OCI-LY3 (cell line): ENCODE results near the gene KCTD2.
A peak's percentile ranks its signal among the peaks of the same experiment; 100 is the strongest.
"Not testable (repeated sequence)": the region's sequence is repeated elsewhere in the genome, so short reads cannot be mapped to it uniquely, and the experiment has no call there.

ENCODE experiments used
- H2AFZ ChIP-seq: fragments of 200-600, 300-600 bp; shearing (Covaris generic); 2 replicates; pipeline ENCODE4 v1.6.0; 2014; ENCODE audit warnings: antibody characterized with exemption, low read depth, low read length
- H3K27ac ChIP-seq: fragments of 200-600, 300-600 bp; sonication (generic); 2 replicates; pipeline ENCODE4 v1.5.1; 2014; ENCODE audit warnings: mild to moderate bottlenecking, low read length, moderate library complexity, mixed read lengths
- H3K27me3 ChIP-seq: fragments of 200-600, 300-600 bp; sonication (generic); 2 replicates; pipeline ENCODE4 v1.6.1; 2014; ENCODE audit warnings: low read depth, low read length, mixed read lengths
- H3K36me3 ChIP-seq: fragments of 200-600, 300-600 bp; sonication (generic); replicated peaks from 2 replicates; pipeline ENCODE3; 2014; ENCODE audit warnings: low read depth, low read length, mixed read lengths
- H3K4me1 ChIP-seq: fragments of 300-600, 200-600 bp; sonication (generic); 2 replicates; pipeline ENCODE4 v1.6.1; 2014; ENCODE audit warnings: low read length, mixed read lengths
- H3K4me2 ChIP-seq: fragments of 200-600, 300-600 bp; sonication (generic); 2 replicates; pipeline ENCODE4 v1.6.1; 2014; ENCODE audit warnings: low read length, mixed read lengths
- H3K4me3 ChIP-seq: fragments of 300-600, 200-600 bp; sonication (generic); 2 replicates; pipeline ENCODE4 v1.5.1; 2014; ENCODE audit warnings: antibody characterized with exemption, mild to moderate bottlenecking, low read length, moderate library complexity
- H3K79me2 ChIP-seq: fragments of 300-600, 200-600 bp; shearing (Covaris generic); 2 replicates; pipeline ENCODE4 v1.6.1; 2014; ENCODE audit warnings: mild to moderate bottlenecking, low read length, mixed read lengths
- H3K9ac ChIP-seq: fragments of 300-600, 200-600 bp; shearing (Covaris generic); 2 replicates; pipeline ENCODE4 v1.6.0; 2014; ENCODE audit warnings: mild to moderate bottlenecking, low read length, moderate library complexity
- H3K9me3 ChIP-seq: fragments of 200-600, 300-600 bp; shearing (Covaris generic); 2 replicates; pipeline ENCODE4 v1.6.1; 2014; ENCODE audit warnings: low read length, mixed read lengths; ENCODE audit not compliant: insufficient read depth
- H4K20me1 ChIP-seq: fragments of 200-600, 300-600 bp; sonication (generic); 2 replicates; pipeline ENCODE4 v1.6.1; 2016; ENCODE audit warnings: low read length, mixed read lengths; ENCODE audit not compliant: insufficient read depth
- CTCF ChIP-seq: fragments of 200-600, 300-600 bp; sonication (generic); IDR thresholded peaks from 2 replicates; pipeline ENCODE4 v1.5.1; 2014; ENCODE audit warnings: antibody characterized with exemption, low read length, low read depth
- EZH2phosphoT487 ChIP-seq: fragments of 200-600 bp; shearing (Covaris generic); IDR thresholded peaks from 2 replicates; pipeline ENCODE4 v1.6.1; 2018; ENCODE audit warnings: antibody characterized with exemption, mixed run types, low read depth

The KCTD2 gene

GRCh38 chr17:75065562-75066151, 18.6 kb downstream of the KCTD2 start:
- no peak for TF ChIP-seq CTCF
- no peak for TF ChIP-seq EZH2phosphoT487
- Histone ChIP-seq H3K27ac (no peak overlapping the region), H3K9ac (no peak overlapping the region), H3K4me3 (no peak overlapping the region), H3K9me3 (no peaks in the 10 kb centered on the region), H4K20me1 (no peaks in the 10 kb centered on the region), H2AFZ (no peak overlapping the region), H3K4me1 (no peaks in the 10 kb centered on the region), H3K79me2 (no peaks in the 10 kb centered on the region), H3K36me3 (peaks cover 8% of the 10 kb centered on the region), H3K4me2 (no peak overlapping the region), H3K27me3 (no peaks in the 10 kb centered on the region)

- TF ChIP-seq CTCF (no peak), EZH2phosphoT487 (no peak)
- H3K27ac ChIP-seq: no peak overlapping the region
- no peak overlapping the region for H2AFZ ChIP-seq
- peaks cover 5% of the 10 kb centered on the region for H3K36me3 ChIP-seq
- H3K9ac ChIP-seq: no peak overlapping the region
- no peaks in the 10 kb centered on the region for H3K79me2 ChIP-seq
- H4K20me1 ChIP-seq: no peaks in the 10 kb centered on the region
- H3K4me1 ChIP-seq: no peaks in the 10 kb centered on the region
- no peaks in the 10 kb centered on the region for H3K9me3 ChIP-seq
- H3K4me2 ChIP-seq: no peak overlapping the region
- H3K27me3 ChIP-seq: no peaks in the 10 kb centered on the region
- no peak overlapping the region for H3K4me3 ChIP-seq
Observed at GRCh38 chr17:75067856-75068255, 20.8 kb downstream of the KCTD2 start.

DNA sequence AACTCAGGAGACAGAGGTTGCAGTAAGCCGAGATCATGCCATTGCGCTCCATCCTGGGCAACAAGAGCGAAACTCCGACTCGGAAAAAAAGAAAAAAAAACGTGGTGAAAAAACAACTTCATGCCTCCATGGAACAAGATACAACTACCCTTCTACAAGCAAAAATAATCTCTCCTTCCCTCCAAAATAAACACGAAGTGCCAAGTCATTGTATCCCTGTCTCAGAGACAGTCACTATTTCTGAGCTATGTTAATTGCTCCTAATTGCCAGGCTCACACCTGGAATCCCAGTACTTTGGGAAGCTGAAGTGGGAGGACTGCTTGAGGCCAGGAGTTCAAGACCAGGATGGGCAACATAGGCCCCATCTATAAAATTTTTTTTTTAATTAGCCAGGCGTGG, 21.7 kb downstream of the KCTD2 start:
- no peak overlapping the region for H3K9ac ChIP-seq
- no peaks in the 10 kb centered on the region for H3K36me3 ChIP-seq
- no peaks in the 10 kb centered on the region for H3K4me1 ChIP-seq
- no peak overlapping the region for H2AFZ ChIP-seq
- H4K20me1 ChIP-seq: no peaks in the 10 kb centered on the region
- TF ChIP-seq CTCF (no peak), EZH2phosphoT487 (no peak)
- no peak overlapping the region for H3K4me2 ChIP-seq
- H3K9me3 ChIP-seq: no peaks in the 10 kb centered on the region
- H3K79me2 ChIP-seq: no peaks in the 10 kb centered on the region
- H3K27ac ChIP-seq: no peak overlapping the region
- H3K27me3 ChIP-seq: no peaks in the 10 kb centered on the region
- no peak overlapping the region for H3K4me3 ChIP-seq

DNA sequence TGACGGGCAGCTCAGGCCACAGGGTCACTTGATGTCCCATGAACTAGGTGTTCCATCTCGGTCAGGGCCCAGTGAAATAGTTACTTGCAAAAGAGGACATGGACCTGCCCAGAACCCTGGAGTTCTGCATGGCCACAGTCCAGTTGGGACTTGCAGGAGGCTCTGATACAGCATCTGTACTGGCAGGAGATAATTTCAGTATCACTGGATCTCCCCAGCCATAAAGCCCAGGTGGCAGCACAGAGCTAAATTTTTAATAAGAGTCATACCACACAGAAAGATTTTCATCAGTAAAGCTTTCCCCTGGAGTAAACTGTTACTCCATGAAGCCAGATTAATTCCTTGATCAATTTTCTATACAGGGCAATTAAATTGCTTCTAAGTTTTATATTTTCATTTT, 22.8 kb downstream of the KCTD2 start:
- Histone ChIP-seq H3K27me3 (no peaks in the 10 kb centered on the region), H3K4me2 (no peak overlapping the region), H3K4me1 (no peaks in the 10 kb centered on the region), H2AFZ (no peak overlapping the region), H3K79me2 (no peaks in the 10 kb centered on the region), H3K9ac (no peak overlapping the region), H4K20me1 (no peaks in the 10 kb centered on the region), H3K36me3 (no peaks in the 10 kb centered on the region), H3K27ac (no peak overlapping the region), H3K4me3 (no peak overlapping the region), H3K9me3 (no peaks in the 10 kb centered on the region)
- TF ChIP-seq EZH2phosphoT487: no peak
- TF ChIP-seq CTCF: peak; percentile 48

- not testable (repeated sequence) for H3K27me3 ChIP-seq, H3K9ac ChIP-seq, H4K20me1 ChIP-seq, H3K4me1 ChIP-seq, H2AFZ ChIP-seq, H3K27ac ChIP-seq, H3K9me3 ChIP-seq, H3K36me3 ChIP-seq, H3K79me2 ChIP-seq, H3K4me2 ChIP-seq, H3K4me3 ChIP-seq
Observed at GRCh38 chr17:75071478-75072271, 24.6 kb downstream of the KCTD2 start.

DNA sequence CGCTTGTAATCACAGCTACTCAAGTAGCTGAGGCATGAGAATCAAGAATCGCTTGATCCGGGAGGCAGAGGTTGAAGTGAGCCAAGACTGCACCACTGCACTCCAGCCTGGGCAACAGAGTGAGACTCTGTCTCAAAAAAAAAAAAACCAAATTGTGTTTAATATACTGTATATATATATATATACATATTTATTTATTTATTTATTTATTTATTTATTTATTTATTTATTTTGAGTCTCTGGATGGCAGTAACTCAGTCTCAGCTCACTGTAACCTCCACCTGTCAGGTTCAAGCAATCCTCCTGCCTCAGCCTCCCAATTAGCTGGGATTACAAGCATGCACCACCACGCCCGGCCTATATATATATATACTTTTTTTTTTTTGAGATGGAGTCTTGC, 25.9 kb downstream of the KCTD2 start:
- not testable (repeated sequence) for H3K36me3 ChIP-seq, H3K79me2 ChIP-seq, H4K20me1 ChIP-seq, H3K4me3 ChIP-seq, H3K9ac ChIP-seq, H3K4me1 ChIP-seq, H3K9me3 ChIP-seq, H3K27me3 ChIP-seq, H3K27ac ChIP-seq, H3K4me2 ChIP-seq, H2AFZ ChIP-seq
